HUES64 (cell line): Measurements from ENCODE around the gene TOR1AIP1.

Experiments used
- H3K27ac ChIP-seq: 2 replicates; pipeline ENCODE4 v1.7.0; 2013; ENCODE audit warnings: low read depth, low read length, inconsistent platforms
- H3K27me3 ChIP-seq: 2 replicates; pipeline ENCODE4 v1.6.1; 2013; ENCODE audit warnings: mild to moderate bottlenecking, low read length; ENCODE audit not compliant: insufficient read depth
- H3K36me3 ChIP-seq: 2 replicates; pipeline ENCODE4 v1.6.1; 2013; ENCODE audit warnings: mild to moderate bottlenecking, low read length; ENCODE audit not compliant: insufficient read depth
- H3K4me1 ChIP-seq: 2 replicates; pipeline ENCODE4 v1.6.1; 2013; ENCODE audit warnings: mild to moderate bottlenecking, low read length, moderate library complexity; ENCODE audit not compliant: insufficient read depth
- H3K4me3 ChIP-seq: 2 replicates; pipeline ENCODE4 v1.5.1; 2013; ENCODE audit warnings: mild to moderate bottlenecking, low read length, moderate library complexity
- H3K9ac ChIP-seq: 2 replicates; pipeline ENCODE4 v1.6.1; 2013; ENCODE audit warnings: mild to moderate bottlenecking, low read depth, low read length
- H3K9me3 ChIP-seq: 2 replicates; pipeline ENCODE4 v1.6.1; 2013; ENCODE audit warnings: low read depth, low read length; ENCODE audit not compliant: insufficient read depth
- WGBS: fragments of 150-250, 120-280 bp; methylation state at CpG from one replicate; pipeline ENCODE4 v1.1.7; 2013; ENCODE audit warnings: missing lambda C conversion rate; 5-methylcytosine and 5-hydroxymethylcytosine counted together

The TOR1AIP1 gene

DNA sequence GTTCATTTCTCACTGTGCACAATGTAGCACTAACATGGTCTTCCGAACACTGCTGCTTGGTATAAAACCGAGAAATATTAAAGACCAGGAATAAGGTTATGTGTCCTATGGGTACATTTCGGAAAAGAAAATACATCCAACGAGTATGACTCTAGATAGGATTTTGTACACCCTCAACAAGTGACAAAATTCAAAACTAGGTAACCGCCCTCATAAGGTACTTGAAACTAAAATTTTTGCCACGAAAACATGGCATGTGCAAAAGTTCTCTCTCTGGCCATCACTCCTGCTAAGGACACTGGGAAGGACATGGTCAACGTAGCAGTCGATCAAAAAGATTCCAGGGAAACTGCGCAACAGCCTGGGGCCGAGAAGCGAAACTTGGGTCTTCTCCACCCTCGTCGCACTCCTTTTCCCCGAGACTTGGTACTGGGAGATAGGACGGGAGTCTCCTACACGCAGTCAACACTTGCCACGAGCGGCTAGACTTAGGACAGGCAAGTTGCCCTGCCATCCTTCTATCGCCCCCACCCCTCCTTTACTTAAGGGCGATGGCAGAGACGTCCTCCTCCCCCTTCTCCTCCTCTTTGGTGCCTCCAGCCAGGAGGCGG lies 338 bp upstream of the TOR1AIP1 start:
- peaks cover 19% of the 10 kb centered on the region for H3K36me3 ChIP-seq
- peak overlapping the region; percentile 86 for H3K4me3 ChIP-seq
- no peaks in the 10 kb centered on the region for H3K9me3 ChIP-seq
- H3K9ac ChIP-seq = peak overlapping the region; percentile 95
- H3K27ac ChIP-seq = peak overlapping the region; percentile 99
- WGBS = 12% methylated on average over 22 of the region's 22 CpGs
- peaks cover 13% of the 10 kb centered on the region for H3K4me1 ChIP-seq
- no peaks in the 10 kb centered on the region for H3K27me3 ChIP-seq

DNA sequence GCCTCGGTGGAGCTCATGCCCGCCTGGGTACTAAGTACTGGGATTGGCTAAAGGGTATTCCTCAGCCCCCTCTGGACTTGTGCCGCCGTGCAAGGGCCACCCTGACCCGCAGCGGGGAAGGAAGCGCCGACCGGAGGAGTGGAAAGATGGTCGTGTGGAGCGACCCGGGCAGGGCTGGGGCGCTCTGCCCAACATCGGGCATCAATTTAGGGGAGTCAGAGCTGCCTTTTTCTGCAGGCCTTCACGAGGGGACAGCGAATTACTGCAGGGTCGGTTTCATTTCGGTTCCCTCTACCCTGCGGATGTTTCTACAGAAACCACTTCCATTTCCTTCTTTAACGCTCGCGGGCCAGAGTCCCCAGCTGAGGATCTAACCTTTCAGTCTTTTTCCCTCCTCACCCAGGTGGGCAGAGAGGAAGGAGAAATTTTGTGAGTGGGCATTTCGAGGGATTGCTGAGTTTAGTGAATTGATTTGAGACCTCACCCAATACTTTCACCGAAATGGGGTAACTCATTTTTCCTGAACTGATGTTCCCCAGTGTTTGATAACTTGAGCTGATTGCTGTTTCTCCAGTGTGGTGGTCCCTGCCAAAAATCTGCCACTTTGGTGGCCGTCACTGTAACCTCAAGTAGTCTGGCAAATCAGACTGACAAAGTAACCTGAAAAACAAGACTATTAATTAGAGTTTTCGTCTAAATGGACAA lies 1.1 kb downstream of the TOR1AIP1 start:
- H3K27ac ChIP-seq = peak overlapping the region; percentile 99
- no peaks in the 10 kb centered on the region for H3K27me3 ChIP-seq
- peaks cover 13% of the 10 kb centered on the region for H3K4me1 ChIP-seq
- peak overlapping the region; percentile 86 for H3K4me3 ChIP-seq
- H3K9ac ChIP-seq = peak overlapping the region; percentile 95
- under 1% methylated on average over 25 of the region's 26 CpGs for WGBS
- peaks cover 23% of the 10 kb centered on the region for H3K36me3 ChIP-seq
- no peaks in the 10 kb centered on the region for H3K9me3 ChIP-seq

DNA sequence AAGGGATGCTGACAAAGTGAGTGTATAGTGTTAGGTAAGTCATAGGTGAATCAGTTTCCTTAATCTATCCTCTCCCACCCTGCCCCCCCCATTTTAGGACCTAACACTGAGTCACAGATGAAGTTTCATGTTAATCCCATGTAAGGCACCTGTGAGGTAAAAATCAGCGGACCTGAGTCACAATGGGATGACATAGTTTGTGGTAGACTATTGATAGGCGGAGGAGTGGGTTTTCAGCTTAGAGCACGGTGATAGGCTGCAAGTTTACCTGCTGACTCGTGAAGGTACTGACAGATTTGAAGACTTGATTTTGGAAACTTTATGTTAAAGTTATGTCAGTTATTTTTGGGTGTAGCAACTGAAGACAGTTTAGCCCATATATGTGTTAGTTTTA lies 1.7 kb downstream of the TOR1AIP1 start:
- peak overlapping the region; percentile 86 for H3K4me3 ChIP-seq
- H3K9me3 ChIP-seq = no peaks in the 10 kb centered on the region
- H3K36me3 ChIP-seq = peaks cover 27% of the 10 kb centered on the region
- peak overlapping the region; percentile 95; the same call in 1 of the 2 replicates for H3K9ac ChIP-seq
- 18% methylated on average over 4 of the region's 4 CpGs for WGBS
- H3K4me1 ChIP-seq = peaks cover 13% of the 10 kb centered on the region
- no peaks in the 10 kb centered on the region for H3K27me3 ChIP-seq
- peak overlapping the region; percentile 99; the same call in 1 of the 2 replicates for H3K27ac ChIP-seq

DNA sequence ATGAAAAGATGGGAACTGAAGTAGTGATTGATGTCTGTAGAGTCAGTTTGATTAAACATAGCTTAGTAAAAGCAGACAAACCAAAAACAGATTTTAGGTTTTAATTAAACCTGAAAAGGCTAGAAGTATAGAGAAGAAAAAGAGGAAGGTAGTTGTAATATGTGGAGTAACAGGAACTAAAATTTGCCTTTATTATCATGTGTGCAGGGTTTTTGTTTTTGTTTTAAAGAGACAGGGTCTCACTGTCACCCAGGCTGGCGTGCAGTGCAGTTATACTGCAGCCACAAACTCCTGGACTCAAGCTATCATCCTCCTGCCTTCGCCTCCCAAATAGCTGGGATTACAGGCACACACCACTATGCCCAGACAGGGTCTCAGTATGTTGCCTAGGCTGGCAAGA lies 6.0 kb downstream of the TOR1AIP1 start:
- Histone ChIP-seq H3K27me3 (no peaks in the 10 kb centered on the region), H3K9me3 (no peaks in the 10 kb centered on the region), H3K36me3 (peaks cover 57% of the 10 kb centered on the region), H3K9ac (no peak overlapping the region), H3K4me3 (no peak overlapping the region), H3K4me1 (peaks cover 6% of the 10 kb centered on the region), H3K27ac (no peak overlapping the region)
- 94% methylated on average over 2 of the region's 2 CpGs for WGBS

DNA sequence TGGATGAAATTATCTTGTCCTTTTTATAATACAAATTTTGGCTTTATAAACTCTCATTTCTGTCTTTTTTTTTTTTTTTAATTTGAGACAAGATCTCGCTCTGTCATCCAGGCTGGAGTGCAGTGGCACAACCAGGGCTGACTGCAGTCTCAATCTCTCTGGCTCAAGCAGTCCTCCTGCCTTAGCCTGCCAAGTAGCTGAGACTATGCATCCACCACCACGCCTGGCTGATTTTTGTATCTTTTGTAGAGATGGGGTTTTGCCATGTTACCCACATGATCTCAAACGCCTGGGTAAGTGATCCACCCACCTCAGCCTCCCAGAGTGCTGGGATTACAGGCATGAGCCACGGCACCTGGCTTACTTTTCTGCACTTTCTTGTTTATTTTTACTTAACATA lies 7.5 kb downstream of the TOR1AIP1 start:
- no peaks in the 10 kb centered on the region for H3K9me3 ChIP-seq
- H3K27me3 ChIP-seq = no peaks in the 10 kb centered on the region
- H3K4me3 ChIP-seq = no peak overlapping the region
- H3K36me3 ChIP-seq = peaks cover 59% of the 10 kb centered on the region
- 91% methylated on average over 4 of the region's 4 CpGs for WGBS
- no peak overlapping the region for H3K27ac ChIP-seq
- H3K4me1 ChIP-seq = no peaks in the 10 kb centered on the region
- no peak overlapping the region for H3K9ac ChIP-seq

DNA sequence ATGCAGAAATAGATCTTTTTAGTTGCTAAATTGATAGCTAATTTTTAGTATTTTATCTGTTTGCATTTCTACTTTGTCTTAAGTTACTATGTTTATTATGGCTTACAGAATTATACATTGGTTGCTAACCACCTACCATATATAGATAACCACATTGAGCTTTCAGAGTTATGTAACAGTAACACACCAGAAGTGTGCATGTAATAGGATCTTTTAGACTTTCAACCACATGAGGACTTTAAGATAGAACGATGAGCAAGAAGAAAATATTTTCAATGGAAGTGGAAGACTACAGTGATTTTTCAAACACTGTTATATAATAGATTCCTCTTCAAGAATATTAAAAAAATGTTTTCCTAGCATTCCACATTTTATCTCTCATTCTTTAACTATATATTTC lies 28.8 kb downstream of the TOR1AIP1 start:
- peaks cover 73% of the 10 kb centered on the region for H3K36me3 ChIP-seq
- H3K27ac ChIP-seq = no peak overlapping the region
- no CpG with 5 or more reads among the region's 1 CpG for WGBS
- H3K9ac ChIP-seq = no peak overlapping the region
- H3K4me1 ChIP-seq = no peaks in the 10 kb centered on the region
- H3K9me3 ChIP-seq = peaks cover 2% of the 10 kb centered on the region; the same call in 1 of the 2 replicates
- H3K27me3 ChIP-seq = no peaks in the 10 kb centered on the region
- no peak overlapping the region for H3K4me3 ChIP-seq

DNA sequence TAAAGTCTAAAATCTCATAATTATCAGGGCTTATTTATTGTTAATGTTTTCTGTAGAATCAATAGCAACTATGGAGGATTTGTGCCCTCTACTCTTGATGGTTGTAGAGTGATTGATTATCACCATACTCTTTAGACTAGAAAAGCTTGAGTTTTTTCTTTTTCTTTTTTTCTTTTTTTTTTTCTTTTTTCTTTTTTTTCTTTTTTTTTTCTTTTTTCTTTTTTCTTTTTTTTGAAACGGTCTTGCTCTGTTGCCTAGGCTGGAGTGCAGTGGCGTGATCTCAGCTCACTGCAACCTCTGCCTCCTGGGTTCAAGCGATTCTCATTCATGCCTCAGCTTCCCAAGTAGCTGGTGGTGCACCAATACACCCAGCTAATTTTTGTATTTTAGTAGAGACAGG lies 29.7 kb downstream of the TOR1AIP1 start:
- Histone ChIP-seq H3K9ac (no peak overlapping the region), H3K9me3 (no peaks in the 10 kb centered on the region), H3K36me3 (peaks cover 76% of the 10 kb centered on the region), H3K4me1 (no peaks in the 10 kb centered on the region), H3K4me3 (no peak overlapping the region), H3K27ac (no peak overlapping the region), H3K27me3 (no peaks in the 10 kb centered on the region)
- 98% methylated on average over 3 of the region's 3 CpGs for WGBS

DNA sequence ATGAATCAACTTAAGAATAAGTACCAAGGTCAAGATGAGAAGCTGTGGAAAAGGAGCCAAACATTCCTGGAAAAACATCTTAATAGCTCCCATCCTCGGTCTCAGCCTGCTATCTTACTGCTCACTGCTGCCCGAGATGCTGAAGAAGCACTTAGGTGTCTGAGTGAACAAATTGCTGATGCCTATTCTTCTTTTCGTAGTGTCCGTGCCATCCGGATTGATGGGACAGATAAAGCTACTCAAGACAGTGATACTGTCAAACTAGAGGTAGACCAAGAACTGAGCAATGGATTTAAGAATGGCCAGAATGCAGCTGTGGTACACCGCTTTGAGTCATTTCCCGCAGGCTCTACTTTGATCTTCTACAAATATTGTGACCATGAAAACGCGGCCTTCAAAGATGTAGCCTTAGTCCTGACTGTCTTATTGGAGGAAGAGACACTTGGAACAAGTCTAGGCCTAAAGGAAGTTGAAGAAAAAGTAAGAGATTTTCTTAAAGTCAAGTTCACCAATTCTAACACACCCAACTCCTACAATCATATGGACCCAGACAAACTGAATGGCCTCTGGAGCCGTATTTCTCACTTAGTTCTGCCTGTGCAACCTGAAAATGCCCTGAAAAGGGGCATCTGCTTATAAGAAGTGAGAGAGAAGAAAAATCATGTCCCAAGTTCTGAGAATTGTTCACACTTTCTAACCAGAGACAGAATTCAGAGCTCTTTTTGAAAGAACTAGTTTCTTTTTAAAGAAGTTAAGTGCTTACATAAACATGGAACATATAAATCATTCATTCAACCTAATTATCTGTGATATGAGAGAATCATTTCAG lies 35.7 kb downstream of the TOR1AIP1 start:
- no peaks in the 10 kb centered on the region for H3K9me3 ChIP-seq
- H3K4me1 ChIP-seq = peaks cover 19% of the 10 kb centered on the region
- H3K9ac ChIP-seq = no peak overlapping the region
- H3K27ac ChIP-seq = no peak overlapping the region
- H3K36me3 ChIP-seq = peaks cover 64% of the 10 kb centered on the region
- no peaks in the 10 kb centered on the region for H3K27me3 ChIP-seq
- 87% methylated on average over 10 of the region's 10 CpGs for WGBS
- no peak overlapping the region for H3K4me3 ChIP-seq

DNA sequence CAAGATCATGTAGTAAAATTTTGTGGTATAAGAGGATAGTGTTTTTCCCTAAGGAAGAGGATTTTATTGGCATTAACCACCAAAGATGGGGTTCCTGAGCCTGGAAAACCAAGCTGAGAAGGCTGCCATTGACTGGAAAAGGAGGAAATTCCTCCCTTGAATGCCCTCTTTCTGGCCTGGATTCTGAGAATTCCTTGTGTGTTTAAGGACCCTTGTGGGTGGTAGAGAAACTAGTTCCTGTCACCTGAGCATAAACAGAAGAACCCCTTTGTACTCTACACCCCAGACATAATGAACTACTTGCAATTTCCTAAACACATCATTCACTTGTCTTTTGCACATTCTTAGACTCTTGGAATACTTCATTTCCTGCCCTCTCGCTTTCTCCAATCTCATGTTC lies 39.4 kb downstream of the TOR1AIP1 start:
- Histone ChIP-seq H3K9ac (no peak overlapping the region), H3K9me3 (no peaks in the 10 kb centered on the region), H3K4me3 (no peak overlapping the region), H3K27me3 (no peaks in the 10 kb centered on the region), H3K36me3 (peaks cover 33% of the 10 kb centered on the region), H3K4me1 (peaks cover 24% of the 10 kb centered on the region), H3K27ac (peak overlapping the region; percentile 27)
- 89% methylated on average over 1 of the region's 1 CpG for WGBS

DNA sequence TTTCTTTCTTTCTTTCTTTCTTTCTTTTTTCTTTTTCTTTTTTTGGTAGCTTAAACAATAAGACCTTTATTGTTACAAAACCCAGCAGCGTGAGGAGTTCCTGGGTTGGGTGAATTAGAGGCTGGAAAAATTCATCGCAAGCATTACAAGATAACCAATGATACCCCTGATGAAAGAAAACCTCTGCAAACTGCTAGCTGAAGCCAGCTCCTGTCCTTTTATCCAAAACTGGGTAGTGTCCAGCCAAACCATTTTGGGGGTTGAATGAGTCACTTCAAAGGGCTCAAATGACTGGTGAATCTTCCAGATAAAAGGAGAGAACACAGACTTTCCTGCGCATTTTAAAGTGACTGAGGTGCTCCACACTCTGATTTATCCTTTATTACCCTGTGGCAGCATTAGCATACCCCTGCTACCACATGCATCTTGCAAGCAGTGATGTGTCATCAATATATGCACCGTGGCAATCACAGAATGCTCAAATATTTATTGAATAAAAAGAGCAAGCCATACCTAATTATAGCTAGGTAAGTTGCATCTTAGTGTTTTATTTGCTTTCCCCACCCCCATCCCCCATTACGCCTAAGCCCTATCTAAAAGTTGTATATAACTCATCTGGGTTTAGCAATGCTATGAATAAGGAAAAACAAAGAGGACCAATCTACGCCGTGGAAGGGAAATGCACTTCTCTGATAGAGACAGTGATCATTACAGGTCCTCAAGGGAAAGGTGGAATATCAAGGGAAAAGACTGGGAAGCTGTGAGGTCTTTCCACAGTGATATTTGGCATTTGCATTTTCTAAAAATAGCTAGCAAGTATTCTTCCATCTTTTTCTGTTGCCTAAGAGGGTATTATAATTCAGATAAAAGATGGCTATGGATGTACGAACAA lies 40.1 kb downstream of the TOR1AIP1 start:
- H3K27me3 ChIP-seq = no peaks in the 10 kb centered on the region
- H3K27ac ChIP-seq = peak overlapping the region; percentile 27
- H3K9ac ChIP-seq = no peak overlapping the region
- H3K9me3 ChIP-seq = no peaks in the 10 kb centered on the region
- no peak overlapping the region for H3K4me3 ChIP-seq
- WGBS = 80% methylated on average over 6 of the region's 8 CpGs
- peaks cover 27% of the 10 kb centered on the region for H3K36me3 ChIP-seq
- peaks cover 24% of the 10 kb centered on the region for H3K4me1 ChIP-seq
